Neural cell (in vitro differentiated cells): ENCODE results near the gene GIMD1.

Experiments
- CTCF ChIP-seq: fragments of 450-650 bp; IDR thresholded peaks from 2 replicates; pipeline ENCODE4 v1.5.1; 2014; ENCODE audit warnings: antibody characterized with exemption, mild to moderate bottlenecking, moderate library complexity; ENCODE audit not compliant: poor library complexity, severe bottlenecking
- TAF1 ChIP-seq: IDR thresholded peaks from 2 replicates; pipeline ENCODE4 v1.6.1; 2012; ENCODE audit warnings: low read depth

GRCh38 chr4:106317815-106318214 is 50.8 kb downstream of the GIMD1 start:
- TF ChIP-seq TAF1 (no peak), CTCF (no peak)
